ENCODE measurements around the gene LGALS13.
"Not testable (repeated sequence)": the region's sequence is repeated elsewhere in the genome, so short reads cannot be mapped to it uniquely, and the experiment has no call there.

Gene LGALS13

GRCh38 chr19:39623946-39624345, 21.6 kb downstream of the LGALS13 start:
- DNase-seq: no peak

GRCh38 chr19:39627631-39628030, 25.3 kb downstream of the LGALS13 start:
- DNase-seq: not testable (repeated sequence)

- DNase-seq: no peak
Measured at GRCh38 chr19:39631178-39631577, 28.9 kb downstream of the LGALS13 start.

GRCh38 chr19:39631626-39632025, 29.3 kb downstream of the LGALS13 start:
- no peak for DNase-seq

GRCh38 chr19:39637891-39638290, 35.6 kb downstream of the LGALS13 start:
- DNase-seq: no peak

- DNase-seq: no peak
Measured at GRCh38 chr19:39641773-39642172, 39.4 kb downstream of the LGALS13 start.

GRCh38 chr19:39643591-39643990, 41.3 kb downstream of the LGALS13 start:
- no peak for DNase-seq

GRCh38 chr19:39645800-39646411, 43.6 kb downstream of the LGALS13 start:
- DNase-seq: no peak

GRCh38 chr19:39647918-39648317, 45.6 kb downstream of the LGALS13 start:
- DNase-seq: no peak

GRCh38 chr19:39655613-39656012, 53.3 kb downstream of the LGALS13 start, which contains the start of gene LGALS16:
LGALS16 (plus strand) TSS chr19:39655913; CDS start chr19:39655962, 49 bp downstream.
- DNase-seq: no peak
